GM18526 (cell line): Measurements from ENCODE around the gene ATP8A1.

ENCODE experiments used
- POLR2A ChIP-seq: IDR thresholded peaks from 3 replicates; pipeline ENCODE4 v1.6.1; 2011; ENCODE audit not compliant: insufficient read length; ENCODE audit errors: extremely low read depth

The ATP8A1 gene

DNA sequence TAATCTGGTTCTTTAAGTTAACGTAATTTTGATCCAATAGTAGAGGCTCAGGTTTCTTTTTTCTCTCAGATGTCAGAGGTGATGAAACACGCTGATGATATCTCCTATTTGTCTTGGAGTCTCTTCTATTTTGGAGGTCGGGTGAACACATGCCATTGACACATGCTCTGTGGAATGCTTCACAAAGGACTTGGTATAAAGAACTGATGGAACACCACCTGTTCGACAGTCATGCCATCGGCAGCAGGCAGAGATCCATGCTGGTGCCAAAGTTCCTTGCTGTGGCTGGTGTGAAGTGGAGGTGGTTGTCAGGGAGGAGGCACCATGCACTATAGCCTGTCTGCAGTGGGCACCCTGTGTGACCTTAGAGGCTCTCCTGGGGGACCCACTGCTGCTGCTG is 94.9 kb downstream of the ATP8A1 start:
- no peak for TF ChIP-seq POLR2A

DNA sequence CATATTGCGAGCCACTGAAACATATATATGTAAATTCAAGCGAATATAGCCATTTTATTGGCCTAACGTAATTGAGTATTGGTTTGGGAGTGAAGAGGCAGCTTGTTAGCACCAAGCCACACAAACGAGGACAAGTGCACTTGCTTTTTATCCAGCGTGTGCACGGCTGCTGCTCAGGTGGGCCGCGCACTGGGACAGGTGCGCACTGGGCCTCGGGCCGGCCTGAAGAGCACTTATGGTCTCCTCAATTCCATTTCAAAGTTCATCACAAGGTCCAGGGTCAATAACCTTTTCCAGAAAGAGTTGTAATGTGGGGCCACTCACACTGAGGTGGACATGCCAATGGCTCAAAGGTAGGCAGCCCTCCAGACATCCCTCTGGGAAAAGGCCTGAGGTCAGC is 95.9 kb downstream of the ATP8A1 start:
- TF ChIP-seq POLR2A, result no peak

- no peak for TF ChIP-seq POLR2A
These were observed 96.4 kb downstream of the ATP8A1 start for GRCh38 chr4:42560467-42560861.

- TF ChIP-seq POLR2A, result no peak
These were observed 98.7 kb downstream of the ATP8A1 start for GRCh38 chr4:42558156-42558555.

DNA sequence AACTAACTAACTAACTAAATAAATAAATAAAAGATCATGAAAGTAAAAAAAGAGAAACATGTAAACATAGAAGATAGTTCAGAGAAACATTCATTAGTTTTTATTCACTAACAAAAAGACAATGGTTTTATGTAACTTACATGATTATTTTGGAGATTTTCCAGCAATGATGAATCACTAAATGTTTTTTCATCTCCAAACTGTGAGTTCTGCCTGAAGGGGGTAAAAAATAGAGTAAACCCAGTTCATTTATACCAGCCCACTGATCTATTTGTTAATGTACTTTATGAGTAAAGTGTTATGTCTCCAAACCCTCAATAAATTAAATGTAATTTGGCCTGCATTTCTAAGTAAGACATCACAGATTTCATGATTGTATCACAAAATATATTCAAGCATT is 101.1 kb downstream of the ATP8A1 start:
- no peak for TF ChIP-seq POLR2A

DNA sequence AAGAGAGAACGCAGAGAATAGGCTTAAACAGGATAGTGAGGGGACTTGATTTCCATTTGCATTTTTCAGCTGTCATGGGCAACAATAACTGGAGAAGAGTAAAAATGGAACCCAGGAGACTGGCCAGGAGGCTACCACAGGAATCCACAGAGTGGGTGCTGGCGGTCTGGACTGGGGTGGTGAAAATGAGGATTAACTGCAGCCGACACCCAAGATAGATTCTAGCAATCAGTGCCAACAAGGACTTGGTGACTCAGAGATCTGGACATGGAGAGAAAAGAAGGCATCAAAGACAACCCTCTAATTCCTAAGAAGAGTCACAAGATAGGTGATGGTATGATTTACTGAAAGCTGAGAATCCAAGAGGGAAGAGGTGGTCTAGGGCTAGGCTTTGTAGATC is 102.8 kb downstream of the ATP8A1 start:
- TF ChIP-seq POLR2A, result no peak

DNA sequence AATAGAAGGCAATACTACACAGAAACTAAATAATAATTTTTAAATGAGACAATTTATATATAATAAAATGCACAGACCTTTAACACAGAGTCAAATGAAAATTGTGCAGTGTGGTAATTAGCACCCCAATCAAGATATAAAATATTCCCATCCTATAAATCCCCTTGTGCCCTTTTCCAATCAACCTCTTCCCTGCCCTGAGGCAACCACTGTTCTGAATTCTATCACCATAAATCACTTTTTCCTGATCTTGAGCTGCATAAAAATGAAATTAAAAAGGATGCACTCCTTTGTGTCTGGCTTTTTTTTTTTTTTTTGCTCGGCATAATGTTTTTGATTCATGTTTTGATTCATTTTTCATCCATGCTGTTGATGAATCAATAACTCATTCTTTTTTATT is 107.0 kb downstream of the ATP8A1 start:
- TF ChIP-seq POLR2A, result no peak

DNA sequence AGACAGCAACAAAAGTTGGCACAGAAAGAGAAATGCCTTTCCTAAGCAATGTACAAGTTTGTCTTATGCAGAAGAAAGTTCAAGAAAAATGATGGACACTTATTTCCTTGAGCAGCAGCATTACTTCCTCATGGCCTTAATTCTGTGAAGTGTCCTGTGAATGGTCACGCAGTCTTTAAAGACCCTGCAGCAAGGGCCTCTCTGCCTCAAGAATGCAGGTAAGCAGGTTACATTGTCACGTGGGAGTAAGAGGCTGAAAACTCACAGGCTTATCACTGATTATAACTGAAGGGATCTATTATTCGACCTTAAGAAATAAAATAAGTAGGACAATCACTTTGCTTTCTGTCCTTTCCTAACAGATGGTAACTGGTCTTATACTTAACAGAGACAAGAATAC is 109.1 kb downstream of the ATP8A1 start:
- TF ChIP-seq POLR2A, result no peak

DNA sequence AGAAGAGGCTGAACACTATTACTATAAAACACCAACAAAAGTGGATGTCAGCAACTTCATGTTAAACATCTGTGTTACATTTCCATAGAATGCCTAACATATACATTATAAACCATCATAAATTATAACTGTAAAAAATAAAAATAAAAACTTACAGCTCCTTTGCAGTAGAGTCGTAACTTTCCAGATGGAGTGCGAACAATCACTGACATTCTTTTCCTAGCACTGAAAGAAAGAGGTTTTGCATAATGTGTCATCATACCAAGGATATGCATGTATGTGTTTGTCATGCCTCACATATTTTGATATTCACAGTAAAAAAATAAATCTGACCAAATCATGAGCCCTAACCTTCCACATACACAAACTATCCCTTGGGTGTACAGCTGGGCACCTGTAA is 113.1 kb downstream of the ATP8A1 start:
- no peak for TF ChIP-seq POLR2A

- no peak for TF ChIP-seq POLR2A
These were observed 113.8 kb downstream of the ATP8A1 start for GRCh38 chr4:42543126-42543525.

GRCh38 chr4:42541647-42542046 is 115.3 kb downstream of the ATP8A1 start:
- TF ChIP-seq POLR2A, result no peak

DNA sequence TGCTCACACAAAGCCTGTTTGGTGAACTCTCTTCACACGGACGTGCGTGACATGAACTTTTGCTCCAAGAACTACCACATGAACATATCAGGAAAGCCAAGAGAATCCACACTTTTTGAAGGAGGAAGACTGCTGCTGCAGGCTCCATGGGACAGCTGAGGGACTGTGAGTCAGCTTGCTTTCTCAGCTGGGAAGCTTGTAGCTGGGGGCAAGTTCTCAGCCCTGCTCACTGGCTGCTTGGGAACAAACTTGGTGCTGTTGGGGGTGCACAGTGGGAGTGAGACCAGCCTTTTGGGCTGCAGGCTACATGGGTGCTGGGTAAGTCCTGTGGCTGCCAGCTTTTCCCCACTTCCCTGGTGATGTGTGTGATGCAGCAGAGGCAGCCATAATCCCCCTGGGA is 123.9 kb downstream of the ATP8A1 start:
- TF ChIP-seq POLR2A, result no peak

DNA sequence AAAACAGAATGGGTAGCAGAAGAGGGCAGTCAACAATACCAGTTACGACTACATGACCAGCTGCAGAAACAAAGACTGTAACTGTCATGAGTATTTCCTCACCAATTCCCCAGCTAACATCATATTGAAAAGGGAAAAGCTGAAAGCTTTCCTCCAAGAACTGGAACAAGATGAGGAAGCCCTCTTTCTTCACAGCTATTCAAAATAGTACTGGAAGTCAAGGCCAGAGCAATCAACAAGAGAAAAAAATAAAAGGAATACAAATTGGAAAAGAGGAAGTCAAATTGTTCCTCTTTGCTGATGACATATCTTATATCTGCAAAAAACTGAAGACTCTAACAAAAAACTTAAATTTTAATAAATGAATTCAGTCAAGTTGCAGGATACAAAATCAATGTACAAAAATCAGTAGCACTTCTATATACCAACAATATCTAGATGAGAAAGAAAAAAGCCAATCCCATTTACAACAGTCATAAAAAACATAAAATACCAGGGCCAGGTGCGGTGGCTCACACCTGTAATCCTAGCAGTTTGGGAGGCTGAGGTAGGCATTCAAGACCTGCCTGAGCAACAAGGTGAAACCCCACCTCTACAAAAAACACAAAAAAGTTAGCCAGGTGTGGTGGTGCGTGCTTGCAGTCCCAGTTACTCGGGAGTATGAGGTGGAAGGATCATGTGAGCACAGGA is 125.4 kb downstream of the ATP8A1 start:
- no peak for TF ChIP-seq POLR2A

GRCh38 chr4:42523066-42523718 is 133.7 kb downstream of the ATP8A1 start:
- no peak for TF ChIP-seq POLR2A

- TF ChIP-seq POLR2A, result no peak
These were observed 137.0 kb downstream of the ATP8A1 start for GRCh38 chr4:42519803-42520417.

- TF ChIP-seq POLR2A, result no peak
These were observed 141.6 kb downstream of the ATP8A1 start for GRCh38 chr4:42515156-42515884.

DNA sequence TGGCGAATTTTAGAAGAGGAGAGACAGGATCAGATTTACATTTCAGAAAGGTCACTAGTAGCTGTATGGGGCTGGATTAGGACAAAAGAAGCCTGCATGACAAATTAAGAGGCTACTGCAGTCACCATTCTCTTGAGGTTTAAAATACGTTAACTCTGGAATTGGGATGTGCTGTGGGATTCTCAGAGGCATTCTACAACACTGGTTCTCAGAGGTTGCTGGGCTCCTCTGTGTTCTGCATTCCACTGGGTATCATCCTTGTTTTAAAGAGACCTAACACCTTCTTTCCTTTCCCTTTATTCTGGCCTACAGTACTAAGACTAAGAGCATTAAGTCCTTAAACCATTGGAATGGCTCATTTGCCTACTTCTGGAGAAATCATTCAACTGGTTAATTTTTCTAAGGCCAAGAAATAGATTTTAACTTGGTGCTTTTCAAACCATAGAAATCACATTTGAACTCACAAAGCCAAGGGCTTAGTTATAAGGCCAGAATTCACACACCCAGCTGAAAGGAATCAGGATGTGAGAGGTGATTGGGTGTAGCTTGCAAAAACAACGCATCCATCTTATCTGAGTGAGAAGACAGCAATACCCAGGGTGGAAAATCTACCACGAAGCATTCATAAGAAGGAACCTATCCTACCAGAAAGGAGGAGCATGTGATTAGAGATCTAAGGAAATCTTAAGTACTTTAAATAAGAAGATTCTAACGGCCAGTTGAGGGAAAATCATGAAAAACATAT is 143.0 kb downstream of the ATP8A1 start:
- TF ChIP-seq POLR2A, result no peak
